ENCODE measurements around the gene NUP188.
"Not testable (repeated sequence)": the region's sequence is repeated elsewhere in the genome, so short reads cannot be mapped to it uniquely, and the experiment has no call there.

The NUP188 gene

DNA sequence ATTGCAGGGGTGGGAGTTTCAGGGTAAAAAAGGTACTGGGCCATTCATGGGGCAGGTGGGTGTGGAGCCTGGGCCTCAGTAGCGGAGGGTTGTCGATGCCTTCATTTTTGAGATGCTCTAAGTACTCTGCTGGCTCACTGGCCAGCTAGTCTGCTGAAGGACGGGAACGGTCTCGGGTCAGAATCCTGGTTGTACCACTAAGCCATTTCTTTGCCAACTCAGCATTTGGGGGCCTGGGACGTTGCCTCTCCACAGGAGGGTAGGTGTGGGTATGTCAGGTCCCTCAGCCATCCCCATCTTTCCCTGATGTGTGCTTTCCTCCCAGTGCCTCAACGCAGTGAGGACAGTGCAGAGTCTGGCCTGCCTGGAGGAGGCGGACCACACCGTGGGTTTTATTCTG lies 55.5 kb downstream of the NUP188 start:
- DNase-seq, result no peak

DNA sequence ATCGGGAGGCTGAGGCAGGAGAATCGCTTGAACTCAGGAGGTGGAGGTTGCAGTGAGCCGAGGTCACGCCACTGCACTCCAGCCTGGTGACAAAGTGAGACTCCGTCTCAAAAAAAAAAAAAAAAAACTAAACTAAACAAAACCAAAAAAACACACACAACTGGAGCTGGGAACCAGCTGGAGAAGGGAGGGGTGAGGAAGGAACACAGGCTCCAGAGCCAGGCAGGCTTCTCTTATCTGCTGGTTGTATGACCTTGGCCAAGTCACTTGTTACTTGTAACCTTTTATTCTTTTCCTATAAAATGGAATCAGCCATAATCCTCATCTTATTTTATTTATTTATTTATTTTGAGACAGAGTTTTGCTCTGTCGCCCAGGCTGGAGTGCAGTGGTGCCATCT lies 56.7 kb downstream of the NUP188 start:
- DNase-seq, result not testable (repeated sequence)

DNA sequence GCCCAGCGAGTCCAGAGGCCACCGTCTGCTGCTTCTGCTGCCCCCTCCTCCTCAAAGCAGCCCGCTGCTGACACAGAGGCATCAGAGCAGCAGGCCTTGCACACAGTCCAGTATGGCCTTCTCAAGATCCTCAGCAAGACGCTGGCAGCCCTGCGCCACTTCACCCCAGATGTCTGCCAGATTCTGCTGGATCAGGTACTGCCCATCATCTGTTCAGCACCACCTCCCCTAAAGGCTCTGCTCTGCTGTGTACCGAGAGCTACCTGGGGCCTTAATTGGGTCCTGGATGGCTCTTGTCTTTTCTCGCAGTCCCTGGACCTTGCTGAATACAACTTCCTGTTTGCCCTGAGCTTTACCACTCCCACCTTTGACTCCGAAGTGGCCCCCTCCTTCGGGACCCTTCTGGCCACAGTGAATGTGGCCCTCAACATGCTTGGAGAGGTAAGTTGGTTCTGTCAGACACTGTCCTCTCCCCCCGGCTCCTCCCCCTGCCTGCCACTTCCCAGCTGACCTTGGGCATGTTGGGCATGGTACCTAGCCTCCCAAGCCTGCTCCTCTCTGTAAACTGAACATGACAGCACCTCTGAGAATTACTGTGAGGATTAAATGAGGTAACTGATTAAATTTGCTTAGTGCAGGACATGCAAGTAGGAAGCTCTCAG lies 58.0 kb downstream of the NUP188 start:
- DNase-seq, result no peak

- peak in 46 of 56 donors; percentile 18 to 85 (median 64) for DNase-seq
These were observed 59.0 kb downstream of the NUP188 start for GRCh38 chr9:129006328-129007034.

DNA sequence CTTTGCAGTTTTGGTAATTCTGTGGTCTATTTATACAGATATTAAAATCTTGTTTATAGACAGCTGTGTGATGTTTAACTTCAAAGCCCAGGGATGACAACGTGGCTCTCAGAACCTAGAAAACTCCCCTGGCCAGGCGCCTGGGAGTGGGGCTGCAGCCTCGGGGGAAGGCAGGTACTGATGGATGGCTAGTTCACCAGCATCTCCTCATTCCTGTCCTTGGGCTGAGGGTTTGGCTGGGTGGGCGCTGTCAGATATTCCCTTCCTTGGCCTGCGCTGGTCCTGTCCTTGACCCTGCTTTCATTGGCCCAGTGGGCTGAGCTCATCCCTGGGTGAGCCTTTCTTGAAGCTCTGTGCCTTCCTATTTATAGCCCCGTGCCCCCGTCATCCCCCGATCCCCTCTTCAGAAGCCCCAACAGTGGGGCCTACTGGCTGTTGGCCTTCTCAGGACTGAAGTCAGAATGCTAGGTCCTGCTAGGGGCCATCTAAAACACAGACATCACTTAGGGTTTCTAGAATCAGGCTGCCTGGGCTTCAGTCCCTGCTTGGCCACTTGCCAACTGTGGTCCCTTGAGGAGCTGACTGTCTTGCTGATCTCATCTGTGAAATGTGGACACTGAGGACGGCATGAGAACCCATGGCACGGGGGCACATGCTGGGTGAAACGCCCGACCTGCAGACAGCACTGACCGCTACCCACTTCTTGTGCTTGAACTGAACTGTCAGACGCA lies 59.7 kb downstream of the NUP188 start:
- peak in 1 of 56 donors; percentile 25 for DNase-seq

DNA sequence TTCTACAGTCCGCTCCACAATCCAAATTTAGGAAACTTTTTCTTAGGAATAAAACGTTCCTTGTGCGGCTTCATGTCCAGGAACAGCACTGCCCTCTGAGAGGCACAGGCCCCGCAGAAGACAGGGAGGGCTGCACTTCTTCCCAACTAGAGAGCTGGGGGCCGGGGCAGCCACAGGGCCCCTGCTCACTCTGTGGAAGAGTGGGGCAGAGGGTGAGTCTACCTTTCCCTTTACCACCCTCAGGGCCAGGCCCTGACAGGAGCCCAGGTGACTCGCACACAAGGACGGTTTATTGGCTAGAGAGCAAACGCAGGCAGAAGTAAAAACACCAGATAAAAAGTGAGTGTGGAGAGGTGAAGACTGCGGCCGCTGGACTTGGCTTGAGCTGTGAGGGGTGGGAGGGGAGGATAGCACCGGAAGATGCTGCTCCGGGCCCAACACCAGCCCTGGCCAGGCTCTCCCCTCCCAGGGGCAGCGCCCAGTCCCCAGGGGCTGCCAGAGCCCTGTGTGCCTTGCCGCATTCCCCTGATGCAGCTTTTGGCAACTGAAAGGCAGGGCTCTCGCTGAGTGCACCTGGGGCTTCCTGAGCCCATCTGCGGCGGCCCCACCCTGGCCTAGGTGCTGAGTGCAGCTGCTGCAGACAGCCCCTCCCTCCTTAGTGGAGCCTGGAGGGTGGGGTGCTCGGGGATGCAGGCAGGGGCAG lies 60.4 kb downstream of the NUP188 start:
- no peak for DNase-seq

GRCh38 chr9:129008469-129008965 lies 61.0 kb downstream of the NUP188 start:
- DNase-seq, result no peak

DNA sequence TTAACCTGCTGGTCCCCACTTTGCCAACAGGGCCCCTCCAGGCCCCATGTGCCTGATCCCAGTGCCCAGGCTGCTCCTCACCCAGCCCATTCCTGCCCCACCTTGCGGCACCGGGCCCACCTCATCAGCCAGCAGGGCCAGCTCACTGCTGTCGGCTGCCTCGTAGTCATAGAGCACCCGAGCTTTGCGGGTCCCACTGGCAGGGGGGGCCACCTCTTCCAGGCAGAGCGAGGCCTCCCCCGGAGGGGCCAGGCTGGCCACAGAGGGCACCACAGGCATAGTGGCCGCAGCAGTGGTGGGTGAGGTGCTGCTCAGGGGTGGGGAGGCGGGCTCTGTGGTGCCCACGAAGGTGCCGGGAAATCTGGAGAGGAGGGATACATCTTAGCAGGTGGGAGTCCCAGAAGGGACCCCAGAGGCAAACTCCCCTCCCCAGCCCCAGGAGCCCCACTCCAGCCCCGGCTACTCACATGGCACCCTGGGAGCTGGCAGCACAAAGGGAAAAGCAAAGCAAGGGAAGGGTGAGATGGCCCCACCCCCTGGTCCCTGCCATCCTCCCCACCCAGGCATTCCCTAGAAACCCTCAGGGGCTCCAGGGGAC lies 61.6 kb downstream of the NUP188 start:
- DNase-seq, result no peak

DNA sequence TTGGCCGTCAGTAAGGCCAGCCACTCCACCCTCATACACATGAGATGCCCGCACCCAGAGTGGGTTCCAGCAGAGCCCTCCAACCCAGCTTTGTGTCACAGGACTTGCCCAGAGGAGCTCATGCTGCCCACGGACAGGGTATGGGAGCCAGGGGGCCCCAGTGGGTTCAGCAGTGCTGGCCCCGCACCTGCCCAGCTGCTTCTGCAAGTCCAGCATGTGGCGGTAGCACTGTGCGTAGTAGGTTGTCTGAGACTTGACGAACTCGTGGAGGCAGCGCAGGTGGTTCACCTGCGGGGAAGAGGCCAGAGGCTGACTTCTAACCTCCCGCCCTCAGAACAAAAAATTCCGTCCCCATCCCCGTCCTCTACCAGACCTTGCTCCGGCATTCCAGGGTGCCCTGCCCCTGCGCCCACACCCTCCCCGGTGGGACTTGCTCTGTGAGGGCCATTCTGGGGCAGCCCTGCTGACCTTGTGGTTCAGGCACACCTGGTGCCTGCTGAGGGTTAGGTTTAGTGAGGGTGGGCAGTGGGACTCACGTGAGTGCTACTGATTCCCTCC lies 62.2 kb downstream of the NUP188 start:
- no peak for DNase-seq

DNA sequence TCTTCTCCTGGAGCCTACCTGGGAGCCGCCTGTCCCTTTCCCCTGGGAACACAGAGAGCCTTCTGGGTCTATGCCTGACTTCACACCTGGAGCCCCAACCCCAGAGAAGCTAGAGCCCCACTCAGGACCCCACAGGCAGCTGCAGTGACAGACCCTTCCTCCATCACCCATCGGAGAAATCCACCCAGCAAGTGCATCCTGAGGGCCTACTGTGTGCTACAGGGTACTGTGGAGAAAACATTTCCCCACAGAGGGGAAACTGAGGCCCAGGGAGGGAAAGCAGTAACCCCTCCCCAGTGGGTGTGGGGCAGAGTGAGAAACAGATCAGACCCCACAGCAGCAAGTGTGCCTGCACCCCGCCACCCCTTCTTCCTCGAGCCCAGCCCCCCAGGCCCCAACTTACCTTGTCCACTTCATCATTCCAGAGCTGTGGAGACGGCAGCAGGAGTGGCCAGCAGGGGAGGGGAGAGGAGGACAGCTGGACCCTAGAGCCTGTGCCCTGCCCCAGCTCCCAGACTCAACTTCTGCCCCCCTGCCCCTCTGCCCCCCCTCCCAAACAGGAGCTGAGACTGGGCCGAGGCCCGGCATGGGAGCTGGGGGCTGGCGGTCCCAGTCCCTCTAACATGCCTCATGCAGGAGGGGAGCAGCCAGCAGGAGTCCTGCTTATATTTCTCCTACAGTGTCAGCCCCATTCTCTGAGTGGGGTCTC lies 62.9 kb downstream of the NUP188 start:
- no peak for DNase-seq

DNA sequence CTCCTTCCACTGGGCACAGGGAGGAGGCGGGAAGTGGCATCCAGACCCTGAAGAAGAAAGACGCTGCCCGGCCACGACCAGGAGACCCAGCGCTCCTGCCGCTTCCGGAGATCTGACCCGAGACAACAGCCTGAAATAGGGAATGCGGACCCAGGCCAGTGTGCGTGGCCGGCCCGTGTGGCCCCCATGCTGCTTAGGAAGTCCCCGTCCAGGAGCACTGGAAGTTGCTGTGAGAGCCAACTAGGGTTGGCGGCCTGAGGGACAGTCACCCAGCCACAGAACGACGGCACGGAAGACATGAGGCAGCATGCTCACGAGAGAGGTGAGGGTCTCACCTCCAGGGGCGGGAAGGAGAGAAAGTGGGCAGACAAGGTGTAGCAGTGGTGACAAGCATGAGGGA lies 63.7 kb downstream of the NUP188 start:
- DNase-seq, result no peak

DNA sequence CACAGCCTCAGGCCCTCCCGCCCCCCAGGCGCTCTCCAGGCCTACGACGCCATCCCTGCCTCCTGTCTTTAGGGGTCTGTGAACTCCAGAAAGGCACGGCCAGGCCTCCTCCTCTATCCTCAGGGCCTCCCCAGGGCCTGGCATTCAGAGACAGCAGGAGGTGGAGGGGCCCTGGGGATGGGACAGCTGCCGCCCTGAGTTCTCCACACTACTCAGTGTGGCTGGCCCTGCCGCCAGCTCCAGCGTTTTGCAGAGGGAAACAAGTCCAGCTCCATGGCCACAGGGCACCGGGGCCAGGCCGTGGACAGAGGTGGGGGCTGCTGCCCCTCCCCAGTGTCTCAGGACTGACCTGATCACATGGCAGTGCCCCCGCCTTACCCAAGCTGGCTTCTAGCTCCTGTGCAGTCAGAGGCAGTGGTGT lies 64.3 kb downstream of the NUP188 start:
- no peak for DNase-seq

GRCh38 chr9:129012343-129012742 lies 64.8 kb downstream of the NUP188 start:
- DNase-seq, result no peak

GRCh38 chr9:129012893-129013448 lies 65.5 kb downstream of the NUP188 start:
- DNase-seq, result no peak

DNA sequence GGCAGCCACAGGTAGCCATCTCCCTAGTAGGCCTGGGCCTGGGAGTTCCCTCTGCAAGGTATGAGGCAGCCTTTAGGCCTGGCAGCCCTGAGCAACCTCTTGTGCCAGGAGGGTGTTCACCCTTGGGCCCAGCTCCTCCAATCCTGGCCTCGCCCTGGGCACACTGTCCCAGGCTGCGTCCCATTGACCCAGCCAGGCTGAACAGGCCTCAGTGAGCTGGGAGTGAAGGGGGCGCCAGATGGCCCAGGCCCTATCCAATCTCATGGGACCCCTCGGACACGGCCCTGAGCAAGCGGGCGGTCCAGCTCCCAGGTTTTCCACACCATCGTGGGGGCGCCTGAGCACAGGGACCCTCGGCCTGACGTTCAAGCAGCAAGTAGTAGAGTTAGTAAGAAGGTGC lies 66.2 kb downstream of the NUP188 start:
- no peak for DNase-seq

DNA sequence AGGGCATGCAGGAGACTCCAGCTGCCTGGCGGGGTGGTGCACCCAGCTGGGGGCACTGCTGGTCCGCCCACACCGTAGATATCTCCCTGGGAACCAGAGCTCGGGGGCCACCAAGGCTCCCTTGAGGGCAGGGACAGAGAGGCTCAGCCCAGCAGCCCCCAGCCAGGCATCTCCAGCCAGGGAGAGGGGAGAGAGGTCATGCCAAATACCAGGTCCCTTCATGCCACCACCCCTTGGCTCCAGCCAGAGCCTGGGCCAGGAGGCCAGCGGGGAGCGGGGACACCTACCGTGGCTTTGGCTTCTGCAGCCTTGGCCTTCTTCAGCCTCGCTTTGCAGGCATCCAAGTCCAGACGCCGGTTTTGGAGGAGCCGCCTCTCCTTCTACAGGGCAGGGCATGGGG lies 66.6 kb downstream of the NUP188 start:
- DNase-seq, result no peak

- DNase-seq, result no peak
These were observed 67.1 kb downstream of the NUP188 start for GRCh38 chr9:129014608-129015007.

DNA sequence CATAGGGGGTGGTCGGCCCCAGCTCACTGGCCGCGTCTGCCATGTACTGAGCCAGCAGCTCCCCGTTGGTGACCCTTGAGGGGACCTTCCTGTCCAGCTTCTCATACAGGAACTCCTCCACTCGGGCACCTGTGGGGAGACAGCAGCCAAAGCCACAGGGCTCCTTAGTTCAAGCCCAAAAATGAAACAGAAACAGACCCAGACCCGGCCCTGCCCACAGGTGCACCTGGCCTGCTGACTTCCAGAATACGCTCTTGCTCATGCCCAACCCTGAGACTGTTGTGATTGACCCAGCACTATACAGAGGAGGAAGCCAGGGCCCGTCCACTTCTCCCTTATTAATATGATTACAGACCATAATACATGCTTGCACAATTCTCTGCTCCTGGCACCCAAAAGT lies 73.6 kb downstream of the NUP188 start:
- no peak for DNase-seq

DNA sequence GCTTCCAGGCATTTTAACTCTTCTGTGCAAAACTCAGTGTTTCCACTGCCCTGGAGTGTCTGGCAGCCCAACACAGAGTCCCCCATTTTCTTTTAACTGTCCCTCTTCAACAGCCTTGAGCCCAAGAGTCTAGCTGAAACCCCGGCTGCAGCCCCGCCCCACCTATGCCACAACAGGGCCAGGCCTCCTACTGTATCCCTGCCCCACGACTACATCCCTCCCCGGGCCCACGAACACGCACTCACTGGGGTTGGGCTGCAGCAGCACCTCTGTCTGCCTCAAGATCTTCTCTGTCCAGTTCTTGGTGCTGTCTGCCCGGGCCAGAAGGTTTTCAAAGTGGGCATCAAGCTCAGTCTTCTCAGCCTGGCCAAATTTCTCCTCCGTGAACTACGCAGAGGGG lies 74.5 kb downstream of the NUP188 start:
- DNase-seq, result no peak

Measured in nucleus accumbens (tissue), 56 donors.